NCI-H2196 (cell line): Measurements from ENCODE around the gene SMIM34.
"Not testable (repeated sequence)": the region's sequence is repeated elsewhere in the genome, so short reads cannot be mapped to it uniquely, and the experiment has no call there.

Source experiments
- DNase-seq: peaks from one replicate; lab custom pipeline; 2025; ENCODE audit not compliant: unreplicated experiment; lab: John Stamatoyannopoulos, UW

Gene SMIM34

DNA sequence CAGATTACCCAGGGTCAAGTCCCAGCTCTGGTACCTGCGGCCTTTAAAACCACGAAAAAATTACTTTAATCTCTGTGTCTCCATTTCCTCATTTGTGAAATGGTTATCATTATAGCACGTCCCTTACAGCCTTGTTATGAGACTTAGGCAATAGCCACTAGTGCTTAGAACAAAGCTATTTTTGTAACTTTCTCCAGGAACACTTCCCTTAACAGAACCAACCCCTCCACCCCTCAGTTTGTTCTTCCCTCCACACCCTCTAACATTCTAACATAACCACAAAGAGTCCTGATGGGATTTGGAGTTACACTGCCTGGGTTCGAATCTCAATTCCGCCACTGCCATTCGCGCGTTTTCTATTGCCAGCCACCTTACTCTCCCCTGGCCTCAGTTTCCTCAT, 49.3 kb downstream of the SMIM34 start:
- not testable (repeated sequence) for DNase-seq

DNA sequence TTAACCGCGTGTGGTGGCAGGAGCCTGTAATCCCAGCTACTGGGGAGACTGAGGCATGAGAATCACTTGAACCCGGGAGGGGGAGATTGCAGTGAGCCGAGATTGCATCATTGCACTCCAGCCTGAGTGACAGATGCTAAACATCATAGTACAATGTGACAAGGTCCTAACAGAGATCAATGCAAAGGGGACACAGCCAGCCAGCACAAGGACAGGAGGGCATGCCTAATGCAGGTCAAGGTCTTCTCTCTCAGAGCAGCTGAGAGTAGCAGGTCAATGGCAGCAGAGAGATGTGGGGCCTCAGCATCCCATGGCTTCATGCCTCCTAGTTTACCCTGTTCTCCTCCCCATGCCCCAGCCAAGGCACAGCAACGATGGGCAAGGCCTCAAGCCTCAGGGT, 51.4 kb downstream of the SMIM34 start:
- no peak for DNase-seq

GRCh38 chr21:34369741-34370140, 54.0 kb downstream of the SMIM34 start:
- no peak for DNase-seq
